DOHH2 (cell line): ENCODE data around the gene PLEKHG4B.

Experiments used
- H3F3A ChIP-seq: fragments of 200-600 bp; sonication (generic), shearing (Covaris generic); 2 replicates; pipeline ENCODE4 v1.6.0; 2016; ENCODE audit warnings: antibody characterized with exemption, mild to moderate bottlenecking; ENCODE audit not compliant: control insufficient read depth, insufficient read depth
- H3K27ac ChIP-seq: fragments of 200-600 bp; sonication (generic); 2 replicates; pipeline ENCODE4 v1.5.1; 2014; ENCODE audit warnings: low read depth, mild to moderate bottlenecking, low read length, moderate library complexity
- H3K27me3 ChIP-seq: fragments of 200-600 bp; sonication (generic); 2 replicates; pipeline ENCODE4 v1.6.1; 2014; ENCODE audit warnings: mild to moderate bottlenecking, low read length, mixed read lengths; ENCODE audit not compliant: control insufficient read depth
- H3K36me3 ChIP-seq: fragments of 200-600 bp; sonication (generic); 2 replicates; pipeline ENCODE4 v1.6.1; 2014; ENCODE audit warnings: mild to moderate bottlenecking, low read length, moderate library complexity, mixed read lengths; ENCODE audit not compliant: control insufficient read depth
- H3K4me1 ChIP-seq: fragments of 200-600 bp; sonication (generic); 2 replicates; pipeline ENCODE4 v1.6.1; 2014; ENCODE audit warnings: mild to moderate bottlenecking, low read length, mixed read lengths; ENCODE audit not compliant: control insufficient read depth
- H3K4me2 ChIP-seq: fragments of 200-600 bp; sonication (generic); 2 replicates; pipeline ENCODE4 v1.6.0; 2014; ENCODE audit warnings: mild to moderate bottlenecking, low read length, moderate library complexity
- H3K4me3 ChIP-seq: fragments of 200-600 bp; sonication (generic); 2 replicates; pipeline ENCODE4 v1.5.1; 2014; ENCODE audit warnings: mild to moderate bottlenecking, low read length, mixed read lengths
- H3K79me2 ChIP-seq: fragments of 200-600 bp; sonication (generic); 2 replicates; pipeline ENCODE4 v1.6.1; 2014; ENCODE audit warnings: mild to moderate bottlenecking, low read length, mixed read lengths; ENCODE audit not compliant: control insufficient read depth
- H3K9me2 ChIP-seq: fragments of 200-600 bp; sonication (generic); replicated peaks from 2 replicates; pipeline ENCODE4 v1.6.1; 2014; ENCODE audit warnings: mild to moderate bottlenecking, low read length, mixed read lengths; ENCODE audit not compliant: control insufficient read depth
- H3K9me3 ChIP-seq: fragments of 200-600 bp; sonication (generic); 2 replicates; pipeline ENCODE4 v1.6.1; 2014; ENCODE audit warnings: antibody characterized with exemption, low read length, mixed read lengths; ENCODE audit not compliant: control insufficient read depth, insufficient read depth
- H4K20me1 ChIP-seq: fragments of 200-600 bp; sonication (generic); 2 replicates; pipeline ENCODE4 v1.6.0; 2014; ENCODE audit warnings: low read depth, mild to moderate bottlenecking, antibody characterized with exemption, low read length, moderate library complexity; ENCODE audit not compliant: control insufficient read depth, insufficient read depth
- EZH2phosphoT487 ChIP-seq: fragments of 200-600 bp; sonication (generic); IDR thresholded peaks from 2 replicates; pipeline ENCODE4 v1.6.1; 2017; ENCODE audit warnings: borderline replicate concordance, mild to moderate bottlenecking, antibody characterized with exemption, low read length, moderate library complexity, mixed read lengths
- TF ChIP-seq, protein P1 (sequence below): fragments of 200-600 bp; sonication (generic); IDR thresholded peaks from one replicate; pipeline ENCODE4 v1.5.1; 2014; ENCODE audit warnings: antibody characterized with exemption, mild to moderate bottlenecking, low read depth, low read length; ENCODE audit not compliant: poor library complexity, severe bottlenecking

The PLEKHG4B gene

GRCh38 chr5:172421-172820, 80.5 kb downstream of the PLEKHG4B start:
- Histone ChIP-seq H3F3A (no peaks in the 10 kb centered on the region), H3K79me2 (no peaks in the 10 kb centered on the region), H3K36me3 (no peaks in the 10 kb centered on the region), H3K4me2 (no peak overlapping the region), H3K4me3 (no peak overlapping the region), H4K20me1 (no peaks in the 10 kb centered on the region), H3K9me3 (no peaks in the 10 kb centered on the region), H3K27ac (no peak overlapping the region), H3K4me1 (no peaks in the 10 kb centered on the region), H3K9me2 (no peaks in the 10 kb centered on the region), H3K27me3 (no peaks in the 10 kb centered on the region)
- TF ChIP-seq, protein P1, sequence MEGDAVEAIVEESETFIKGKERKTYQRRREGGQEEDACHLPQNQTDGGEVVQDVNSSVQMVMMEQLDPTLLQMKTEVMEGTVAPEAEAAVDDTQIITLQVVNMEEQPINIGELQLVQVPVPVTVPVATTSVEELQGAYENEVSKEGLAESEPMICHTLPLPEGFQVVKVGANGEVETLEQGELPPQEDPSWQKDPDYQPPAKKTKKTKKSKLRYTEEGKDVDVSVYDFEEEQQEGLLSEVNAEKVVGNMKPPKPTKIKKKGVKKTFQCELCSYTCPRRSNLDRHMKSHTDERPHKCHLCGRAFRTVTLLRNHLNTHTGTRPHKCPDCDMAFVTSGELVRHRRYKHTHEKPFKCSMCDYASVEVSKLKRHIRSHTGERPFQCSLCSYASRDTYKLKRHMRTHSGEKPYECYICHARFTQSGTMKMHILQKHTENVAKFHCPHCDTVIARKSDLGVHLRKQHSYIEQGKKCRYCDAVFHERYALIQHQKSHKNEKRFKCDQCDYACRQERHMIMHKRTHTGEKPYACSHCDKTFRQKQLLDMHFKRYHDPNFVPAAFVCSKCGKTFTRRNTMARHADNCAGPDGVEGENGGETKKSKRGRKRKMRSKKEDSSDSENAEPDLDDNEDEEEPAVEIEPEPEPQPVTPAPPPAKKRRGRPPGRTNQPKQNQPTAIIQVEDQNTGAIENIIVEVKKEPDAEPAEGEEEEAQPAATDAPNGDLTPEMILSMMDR: no peak
- no peak for TF ChIP-seq EZH2phosphoT487

- no peak for TF ChIP-seq EZH2phosphoT487
- TF ChIP-seq, protein P1: no peak
- Histone ChIP-seq H3K27ac (no peak overlapping the region), H3K4me1 (no peaks in the 10 kb centered on the region), H3K79me2 (no peaks in the 10 kb centered on the region), H3K27me3 (no peaks in the 10 kb centered on the region; the same call in 1 of the 2 replicates), H3K4me2 (no peak overlapping the region), H3K9me2 (no peaks in the 10 kb centered on the region), H3K9me3 (no peaks in the 10 kb centered on the region), H4K20me1 (no peaks in the 10 kb centered on the region), H3K36me3 (no peaks in the 10 kb centered on the region), H3F3A (no peaks in the 10 kb centered on the region), H3K4me3 (no peak overlapping the region)
These were observed 80.9 kb downstream of the PLEKHG4B start for GRCh38 chr5:172841-173251.

DNA sequence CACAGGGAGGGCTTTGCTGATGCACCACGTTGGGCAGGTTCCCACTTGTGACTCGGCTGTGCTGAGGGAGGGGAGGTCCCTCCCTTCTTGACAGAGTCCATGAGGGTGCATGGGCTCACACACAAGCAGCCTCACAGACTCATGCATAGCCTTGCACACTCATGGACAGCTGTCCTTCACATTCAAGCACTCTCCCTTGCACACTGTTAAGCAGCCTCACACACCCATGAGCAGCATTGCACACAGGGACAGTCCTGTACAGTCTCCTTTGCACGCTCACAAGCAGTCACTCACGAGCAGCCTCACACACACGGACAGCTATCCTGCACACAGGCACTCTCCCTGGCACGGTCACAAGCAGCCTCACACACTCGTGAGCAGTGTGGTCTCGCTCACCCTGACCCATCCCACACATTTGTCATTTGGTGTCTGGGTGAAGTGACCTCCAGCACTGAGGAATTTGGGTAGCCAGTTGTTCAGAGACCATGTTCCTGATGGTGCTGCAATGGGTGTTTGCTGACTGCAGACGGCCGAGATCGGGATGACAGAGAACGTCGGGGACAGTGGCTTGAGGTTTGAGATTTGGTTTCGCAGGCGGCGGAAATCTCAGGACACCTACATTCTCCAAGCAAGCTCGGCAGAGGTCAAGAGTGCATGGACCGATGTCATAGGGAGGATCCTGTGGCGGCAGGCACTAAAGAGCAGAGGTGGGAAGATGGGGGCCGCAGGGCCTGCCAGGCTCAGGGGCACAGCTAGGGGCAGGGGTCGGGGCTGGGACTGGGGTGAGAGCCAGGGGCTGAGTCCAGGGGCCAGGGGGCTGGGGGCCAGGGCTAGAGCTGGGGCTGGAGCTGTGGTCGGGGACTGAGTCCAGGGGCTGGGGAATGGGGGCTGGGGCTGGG, 81.7 kb downstream of the PLEKHG4B start:
- Histone ChIP-seq H3K4me1 (no peaks in the 10 kb centered on the region), H3F3A (no peaks in the 10 kb centered on the region), H3K27me3 (peaks cover 8% of the 10 kb centered on the region; the same call in 1 of the 2 replicates), H3K27ac (no peak overlapping the region), H4K20me1 (no peaks in the 10 kb centered on the region), H3K36me3 (no peaks in the 10 kb centered on the region), H3K9me3 (no peaks in the 10 kb centered on the region), H3K9me2 (no peaks in the 10 kb centered on the region), H3K4me3 (no peak overlapping the region), H3K79me2 (no peaks in the 10 kb centered on the region), H3K4me2 (no peak overlapping the region)
- no peak for TF ChIP-seq EZH2phosphoT487
- TF ChIP-seq, protein P1: no peak
